ENCODE results near the gene PCDH18.
"Not testable (repeated sequence)": the region's sequence is repeated elsewhere in the genome, so short reads cannot be mapped to it uniquely, and the experiment has no call there.

Gene PCDH18, protein sequence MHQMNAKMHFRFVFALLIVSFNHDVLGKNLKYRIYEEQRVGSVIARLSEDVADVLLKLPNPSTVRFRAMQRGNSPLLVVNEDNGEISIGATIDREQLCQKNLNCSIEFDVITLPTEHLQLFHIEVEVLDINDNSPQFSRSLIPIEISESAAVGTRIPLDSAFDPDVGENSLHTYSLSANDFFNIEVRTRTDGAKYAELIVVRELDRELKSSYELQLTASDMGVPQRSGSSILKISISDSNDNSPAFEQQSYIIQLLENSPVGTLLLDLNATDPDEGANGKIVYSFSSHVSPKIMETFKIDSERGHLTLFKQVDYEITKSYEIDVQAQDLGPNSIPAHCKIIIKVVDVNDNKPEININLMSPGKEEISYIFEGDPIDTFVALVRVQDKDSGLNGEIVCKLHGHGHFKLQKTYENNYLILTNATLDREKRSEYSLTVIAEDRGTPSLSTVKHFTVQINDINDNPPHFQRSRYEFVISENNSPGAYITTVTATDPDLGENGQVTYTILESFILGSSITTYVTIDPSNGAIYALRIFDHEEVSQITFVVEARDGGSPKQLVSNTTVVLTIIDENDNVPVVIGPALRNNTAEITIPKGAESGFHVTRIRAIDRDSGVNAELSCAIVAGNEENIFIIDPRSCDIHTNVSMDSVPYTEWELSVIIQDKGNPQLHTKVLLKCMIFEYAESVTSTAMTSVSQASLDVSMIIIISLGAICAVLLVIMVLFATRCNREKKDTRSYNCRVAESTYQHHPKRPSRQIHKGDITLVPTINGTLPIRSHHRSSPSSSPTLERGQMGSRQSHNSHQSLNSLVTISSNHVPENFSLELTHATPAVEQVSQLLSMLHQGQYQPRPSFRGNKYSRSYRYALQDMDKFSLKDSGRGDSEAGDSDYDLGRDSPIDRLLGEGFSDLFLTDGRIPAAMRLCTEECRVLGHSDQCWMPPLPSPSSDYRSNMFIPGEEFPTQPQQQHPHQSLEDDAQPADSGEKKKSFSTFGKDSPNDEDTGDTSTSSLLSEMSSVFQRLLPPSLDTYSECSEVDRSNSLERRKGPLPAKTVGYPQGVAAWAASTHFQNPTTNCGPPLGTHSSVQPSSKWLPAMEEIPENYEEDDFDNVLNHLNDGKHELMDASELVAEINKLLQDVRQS

DNA sequence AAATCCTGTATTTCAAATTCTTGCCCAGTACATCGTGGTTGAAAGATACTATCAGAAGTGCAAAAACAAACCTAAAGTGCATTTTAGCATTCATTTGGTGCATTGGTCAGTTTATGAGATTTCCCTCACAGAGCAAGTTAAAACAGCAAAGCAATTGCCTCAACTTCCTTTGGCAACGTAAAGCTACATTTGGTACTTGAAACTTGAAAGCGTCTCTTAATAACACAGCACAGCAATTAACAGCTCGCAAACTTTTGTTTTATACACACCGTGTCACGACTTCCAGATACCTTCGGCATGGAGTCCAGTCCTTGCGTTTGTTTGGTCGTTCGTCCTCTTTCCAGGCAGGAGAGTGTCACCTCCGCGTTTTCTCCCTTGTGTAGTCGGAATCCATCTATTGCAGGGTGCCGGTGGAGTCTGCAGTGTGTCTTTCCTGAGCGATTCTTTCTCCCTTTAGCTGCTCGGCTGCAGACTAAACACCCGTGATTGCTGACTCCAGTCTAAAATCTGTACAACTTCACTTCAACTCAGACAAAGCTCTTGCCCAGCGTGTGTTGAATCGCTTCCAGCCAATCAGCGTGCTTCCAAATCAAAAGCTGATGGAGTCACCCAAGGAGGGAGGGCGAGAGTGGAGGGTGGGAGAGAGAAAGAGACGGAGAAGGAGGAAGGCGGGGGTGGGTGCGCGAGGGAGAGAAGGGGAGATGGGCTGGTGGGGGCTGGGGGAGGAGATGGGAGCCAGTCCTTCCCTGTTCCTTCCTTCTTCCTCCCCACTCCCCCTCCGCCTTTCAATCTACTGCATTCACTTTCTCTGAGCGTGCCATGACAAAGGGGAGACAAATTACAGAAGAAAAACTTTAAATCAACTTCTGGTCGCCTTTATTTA lies at the start of gene PCDH18:
Gene PCDH18, minus strand, starts transcription at position 509 of the 883 bp plus-strand sequence. Its CDS starts 406 bp downstream, at position 103.
- DNase-seq (ENCODE audit: low read depth) = no peak

DNA sequence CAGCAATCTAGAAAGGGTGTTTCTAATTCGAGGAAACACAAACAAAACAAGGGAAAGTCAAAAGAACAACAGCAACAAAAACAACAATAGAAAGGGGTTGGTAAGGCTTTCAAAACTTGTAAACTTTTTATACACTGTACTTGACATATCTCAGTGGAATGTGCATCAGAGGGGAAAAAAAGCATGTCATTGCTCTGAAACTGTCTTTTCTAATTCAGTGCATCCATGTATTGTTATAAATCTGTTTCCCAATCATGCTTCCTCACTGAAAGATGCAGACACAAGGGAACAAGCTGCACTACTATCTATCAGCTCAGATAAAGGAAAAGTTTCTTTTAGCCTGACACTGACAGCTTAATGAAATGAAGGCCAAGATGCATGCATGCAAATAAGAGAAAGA lies 44.2 kb upstream of the PCDH18 start:
- no peak for DNase-seq (ENCODE audit: low read depth)

DNA sequence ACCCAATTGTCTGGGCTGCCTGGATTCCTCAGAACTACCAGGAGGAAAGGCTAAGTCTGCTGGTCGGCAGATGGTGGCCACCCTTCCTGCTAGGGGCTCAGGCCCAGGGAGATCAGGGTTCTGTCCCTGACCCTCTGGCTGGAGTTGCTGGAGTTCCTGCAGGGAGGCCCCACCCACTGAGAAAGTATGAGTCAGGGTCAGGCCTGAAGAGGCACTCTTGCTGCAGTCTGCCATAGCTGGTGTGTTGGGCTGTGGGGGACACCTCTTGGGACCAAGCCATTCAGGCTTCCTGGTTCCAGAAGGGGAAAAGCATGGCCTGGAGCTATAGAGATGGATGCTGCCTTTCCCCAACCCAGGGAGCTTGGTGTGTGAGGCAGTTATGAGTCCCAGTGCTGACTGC lies 40.4 kb upstream of the PCDH18 start:
- no peak for DNase-seq (ENCODE audit: low read depth)

DNA sequence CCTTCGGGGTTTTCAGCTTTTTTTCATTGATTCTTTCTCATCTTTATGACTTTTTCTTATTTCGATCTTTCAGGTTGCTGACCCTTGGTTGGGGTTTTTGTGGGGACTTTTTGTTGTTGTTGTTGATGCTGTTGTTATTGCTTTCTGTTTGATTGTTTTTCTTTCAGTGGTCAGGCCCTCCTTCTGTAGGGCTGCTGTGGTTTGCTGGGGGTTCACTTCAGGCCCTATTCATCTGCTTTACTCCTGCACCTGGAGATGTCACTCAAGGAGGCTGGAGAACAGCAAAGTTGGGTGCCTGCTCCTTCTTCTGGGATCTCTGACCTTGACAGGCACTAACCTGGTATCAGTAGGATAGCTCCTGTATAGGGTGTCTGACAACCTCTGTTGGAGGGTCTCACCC lies 39.9 kb upstream of the PCDH18 start:
- no peak for DNase-seq (ENCODE audit: low read depth)

DNA sequence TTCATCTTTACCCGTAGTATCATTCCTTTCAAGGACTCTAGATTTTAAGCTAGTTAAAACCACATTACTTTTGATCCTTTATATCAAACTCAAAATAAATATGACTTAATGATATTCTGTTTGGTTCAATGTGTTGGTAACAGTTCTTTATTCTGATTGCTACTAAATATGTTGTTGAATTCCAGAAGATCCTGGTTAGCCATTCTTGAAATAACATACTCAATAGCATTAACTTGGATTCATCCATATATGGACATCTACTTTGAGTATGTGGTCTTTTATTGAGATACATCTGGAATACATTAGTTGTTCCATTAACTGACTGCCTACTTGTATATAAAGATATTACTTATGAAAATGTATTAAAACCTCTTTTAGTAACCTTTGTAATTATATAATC lies 27.5 kb upstream of the PCDH18 start:
- DNase-seq (ENCODE audit: low read depth) = no peak

DNA sequence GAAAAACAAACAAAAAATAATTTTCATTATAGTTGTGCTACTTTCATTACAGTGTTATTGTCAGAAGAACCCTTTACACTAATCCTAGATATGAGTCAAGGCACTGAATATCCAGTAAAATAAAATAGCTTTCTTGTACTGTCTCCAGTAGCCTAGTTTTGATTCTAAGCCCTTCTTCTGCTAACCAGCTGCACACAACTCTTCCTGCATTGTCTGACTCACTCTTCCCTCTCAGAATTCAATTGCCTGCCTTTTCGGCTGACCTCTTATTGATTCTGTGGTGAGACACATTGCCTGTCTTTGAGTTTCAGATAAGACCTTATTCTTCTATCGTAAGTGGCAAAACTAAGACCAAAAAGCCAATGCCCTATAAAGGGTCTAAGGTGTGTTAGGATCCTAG lies 26.7 kb upstream of the PCDH18 start:
- no peak for DNase-seq (ENCODE audit: low read depth)

DNA sequence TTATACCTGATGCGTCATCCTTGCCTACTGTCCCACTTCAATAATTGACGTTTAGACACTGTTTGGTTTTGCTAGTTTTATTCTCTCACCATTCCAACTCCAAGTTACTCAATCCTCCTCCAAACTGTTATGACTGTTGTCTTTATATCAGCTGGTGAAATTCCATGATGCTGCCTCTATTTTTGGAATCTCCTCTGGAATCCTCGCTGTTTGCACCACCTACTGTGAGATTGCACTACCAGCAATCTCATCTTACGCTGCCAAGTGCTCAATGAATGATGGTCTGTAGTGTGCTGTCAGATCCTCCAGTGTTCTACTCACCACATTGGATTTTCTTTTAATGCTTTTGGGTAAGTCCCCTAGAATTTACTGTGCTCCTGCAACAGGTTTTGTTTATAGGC lies 13.2 kb upstream of the PCDH18 start:
- no peak for DNase-seq (ENCODE audit: low read depth)

DNA sequence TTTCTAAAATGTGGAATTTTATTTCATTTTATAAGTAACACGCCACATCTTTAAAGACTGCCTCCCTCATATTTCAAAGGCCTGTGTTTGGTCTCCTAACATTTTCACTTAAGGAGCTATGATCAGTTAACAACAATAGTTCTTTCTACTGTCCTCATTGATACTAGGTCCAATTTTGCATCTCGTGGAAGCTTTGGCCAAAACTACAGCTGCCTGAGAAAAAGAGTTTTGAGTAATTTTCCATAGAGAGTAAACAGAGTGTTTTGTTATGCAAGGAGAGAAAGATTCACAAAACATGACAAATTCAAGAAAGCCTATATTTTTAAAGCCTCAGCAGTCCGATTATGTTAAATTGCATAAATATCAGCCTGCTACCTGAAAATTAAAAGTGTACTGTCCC lies 11.4 kb upstream of the PCDH18 start:
- DNase-seq (ENCODE audit: low read depth) = no peak

DNA sequence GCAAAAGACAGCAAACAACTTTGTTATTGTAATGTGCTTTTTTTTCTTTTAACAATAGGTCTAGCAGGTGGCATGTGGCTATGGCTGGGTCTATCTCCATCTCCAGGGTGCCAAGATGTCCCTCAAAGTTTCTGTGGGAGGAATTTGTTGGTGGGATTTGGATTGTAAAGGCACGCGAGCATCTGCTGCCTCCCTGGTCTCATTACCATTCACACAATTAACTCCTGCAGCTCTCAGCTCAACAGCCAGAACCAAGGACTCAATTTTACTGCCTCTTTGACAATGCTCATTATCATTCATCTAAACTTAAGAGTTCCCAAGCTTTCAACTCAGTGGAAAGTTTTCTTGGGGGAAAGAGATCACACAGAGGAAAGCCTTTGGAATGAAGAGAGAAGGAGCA lies 10.9 kb upstream of the PCDH18 start:
- no peak for DNase-seq (ENCODE audit: low read depth)

DNA sequence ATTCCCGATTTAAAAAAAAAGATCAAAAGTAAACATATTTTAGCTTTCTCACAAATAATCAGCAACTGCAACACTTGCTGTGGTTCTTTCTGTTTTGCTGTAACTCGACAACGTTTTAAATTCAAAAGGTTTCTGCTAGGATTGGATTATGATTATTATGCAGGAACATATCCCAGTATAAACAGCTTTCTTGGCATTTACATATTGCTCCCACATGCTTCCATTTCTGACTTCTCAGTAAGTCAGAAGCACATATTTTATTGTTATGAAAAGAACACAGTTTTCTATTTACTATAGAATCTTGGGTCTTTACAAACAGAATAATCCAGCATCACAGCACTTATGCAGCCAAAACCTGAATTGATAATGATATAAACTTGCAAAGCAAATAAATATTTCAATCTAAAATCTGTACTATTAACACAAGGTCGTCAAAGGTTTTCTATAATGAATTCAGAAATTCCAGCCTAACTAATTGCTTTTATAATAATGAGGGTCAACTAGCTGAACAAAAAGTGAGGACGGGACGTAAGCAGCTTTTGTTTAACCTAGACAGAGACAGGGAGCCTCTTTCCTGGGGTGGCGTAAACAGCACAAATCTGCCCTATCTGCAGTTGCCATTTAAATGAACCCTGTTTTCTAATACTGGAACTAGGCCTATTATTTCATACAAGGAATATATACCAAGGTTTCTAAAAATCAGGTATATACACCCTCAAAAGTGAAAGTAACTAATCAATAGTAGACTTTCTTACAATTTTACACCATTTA lies 9.8 kb upstream of the PCDH18 start:
- no peak for DNase-seq (ENCODE audit: low read depth)

DNA sequence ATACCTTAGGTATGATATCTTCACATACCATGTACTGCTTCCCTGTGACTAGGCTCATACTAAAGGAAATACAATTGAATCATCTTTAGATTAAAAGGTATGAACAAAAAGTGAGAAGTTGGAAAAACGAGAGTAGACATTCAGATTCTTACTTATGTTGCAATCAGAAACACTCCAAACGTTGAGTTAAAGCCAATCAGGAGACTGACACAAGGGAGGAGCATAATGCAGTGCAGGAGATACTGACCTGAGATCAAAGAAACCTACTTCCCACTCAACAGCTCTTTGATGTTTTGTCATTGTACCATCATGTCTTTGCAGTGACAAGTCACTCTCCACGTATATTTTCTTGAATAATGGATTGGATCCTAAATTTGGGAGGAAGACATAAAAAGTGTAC lies 8.9 kb upstream of the PCDH18 start:
- DNase-seq (ENCODE audit: low read depth) = no peak

DNA sequence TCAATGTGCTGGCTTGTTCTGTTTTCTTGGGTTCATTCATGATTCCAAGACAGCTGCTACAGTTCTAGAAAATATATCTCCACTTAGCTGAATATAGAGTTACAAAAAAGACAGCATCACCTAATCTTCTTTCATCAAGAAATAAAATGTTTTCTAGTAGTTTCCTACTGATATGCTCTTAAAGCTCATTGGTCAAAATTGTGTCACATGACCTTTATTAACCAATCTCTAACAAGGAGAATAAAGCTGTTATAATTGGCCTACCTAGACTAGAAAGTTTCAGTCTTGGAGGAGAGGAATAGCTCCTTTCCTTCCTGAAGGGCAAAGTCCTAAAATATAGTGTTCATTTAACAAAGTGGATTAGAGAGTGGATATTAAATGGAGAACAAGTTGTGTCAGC lies 8.1 kb upstream of the PCDH18 start:
- no peak for DNase-seq (ENCODE audit: low read depth)

DNA sequence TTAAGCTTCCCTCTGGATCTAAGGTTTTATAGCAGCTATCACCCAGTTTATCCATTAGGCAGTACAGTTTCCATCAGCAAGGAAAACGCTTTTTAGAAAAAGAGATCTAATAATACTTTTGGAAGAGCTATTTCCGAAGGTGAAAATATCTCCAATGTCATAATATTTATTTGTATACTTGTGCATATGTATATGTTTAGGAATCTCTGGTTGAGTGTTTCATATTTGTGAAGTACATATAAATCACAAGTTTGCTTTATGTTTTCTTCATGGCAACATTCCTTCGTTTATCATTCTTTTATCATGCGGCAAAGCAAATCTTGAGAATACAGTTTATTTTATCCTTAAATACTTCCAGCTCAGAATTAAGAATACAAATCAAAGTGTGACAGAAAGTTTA lies 6.2 kb upstream of the PCDH18 start:
- DNase-seq (ENCODE audit: low read depth) = no peak

DNA sequence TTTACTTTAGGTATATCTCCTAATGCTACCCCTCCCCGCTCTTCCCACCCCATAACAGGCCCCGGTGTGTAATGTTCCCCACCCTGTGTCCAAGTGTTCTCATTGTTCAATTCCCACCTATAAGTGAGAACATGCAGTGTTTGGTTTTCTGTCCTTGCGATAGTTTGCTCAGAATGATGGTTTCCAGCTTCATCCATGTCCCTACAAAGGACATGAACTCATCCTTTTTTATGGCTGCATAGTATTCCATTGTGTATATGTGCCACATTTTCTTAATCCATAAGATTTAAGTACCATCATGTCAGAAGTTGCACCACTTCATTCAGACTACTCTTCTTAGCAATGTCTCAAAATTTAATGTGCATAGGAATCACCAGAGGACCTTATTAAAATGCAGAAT lies 5.5 kb upstream of the PCDH18 start:
- DNase-seq (ENCODE audit: low read depth) = not testable (repeated sequence)

DNA sequence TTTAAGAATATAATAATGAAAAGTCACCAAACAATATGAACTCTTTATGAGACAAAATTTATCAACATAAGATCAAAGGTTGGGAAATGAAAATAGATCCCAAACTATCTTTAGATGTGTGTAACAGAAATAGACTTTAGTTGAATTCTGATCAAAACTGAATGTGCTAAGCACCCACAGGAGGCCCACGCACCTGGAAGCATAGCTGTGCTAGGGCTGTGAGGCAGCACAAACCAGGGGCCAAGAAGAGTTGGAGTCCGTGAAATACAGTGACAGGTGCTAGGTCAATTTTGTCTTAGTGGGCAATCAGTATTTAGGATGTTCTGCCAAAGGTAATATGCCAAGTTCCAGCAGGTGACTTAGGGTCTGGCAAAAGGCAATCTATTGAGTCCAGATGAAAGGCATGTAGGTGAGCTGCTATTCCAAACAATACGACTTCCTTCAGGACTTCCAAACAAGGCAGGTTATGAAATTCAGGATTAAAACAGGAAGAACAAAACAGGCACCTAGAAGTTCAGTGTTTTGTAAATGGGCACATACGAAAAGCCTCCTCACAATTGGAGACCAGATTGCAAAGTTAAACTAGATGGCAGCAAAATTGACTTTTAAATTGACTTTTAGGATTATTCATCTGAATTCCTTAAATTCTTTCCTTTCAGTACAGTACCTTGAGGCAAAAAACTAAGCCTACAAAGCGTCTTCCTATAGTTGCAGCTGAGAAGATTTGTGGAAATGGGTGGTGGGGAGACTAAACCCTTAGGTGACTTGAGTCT lies 4.7 kb upstream of the PCDH18 start:
- no peak for DNase-seq (ENCODE audit: low read depth)

DNA sequence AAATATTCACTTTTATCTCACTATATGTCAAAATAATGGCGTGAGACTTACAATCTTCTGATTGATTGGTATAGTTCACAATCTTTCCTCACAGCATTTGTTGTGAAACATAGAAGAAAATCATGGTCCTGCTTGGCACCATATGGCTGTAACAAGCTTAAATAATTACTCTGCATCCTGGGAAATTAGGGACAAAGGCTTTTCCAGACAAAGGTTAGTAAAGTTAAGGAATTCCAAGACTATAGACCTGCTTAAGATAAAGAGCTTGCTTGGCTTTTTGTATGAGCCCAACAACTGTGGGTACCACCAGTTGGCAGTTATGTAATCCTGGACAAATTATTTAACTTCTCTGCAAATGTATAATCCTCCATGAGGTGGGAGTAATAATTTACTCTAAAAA lies 3.4 kb upstream of the PCDH18 start:
- no peak for DNase-seq (ENCODE audit: low read depth)

DNA sequence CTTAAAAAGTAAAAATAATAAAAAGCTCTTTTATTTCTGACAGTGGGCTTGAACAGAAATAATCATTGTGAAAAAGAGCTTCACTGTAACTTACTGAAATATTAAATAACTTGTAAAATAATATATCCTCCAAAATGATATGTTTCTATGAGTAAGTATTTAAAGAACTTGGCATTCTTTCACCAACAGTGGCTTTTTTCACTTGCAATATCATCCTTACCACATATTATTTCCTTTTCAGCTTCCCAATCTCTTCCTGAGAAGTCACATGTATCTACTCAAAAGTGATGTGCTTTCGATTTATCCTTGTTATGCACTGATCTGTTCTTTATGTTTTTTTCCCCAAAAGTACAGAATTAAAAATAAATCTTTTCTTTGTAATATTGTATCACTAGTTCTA lies 2.2 kb upstream of the PCDH18 start:
- DNase-seq (ENCODE audit: low read depth) = no peak

DNA sequence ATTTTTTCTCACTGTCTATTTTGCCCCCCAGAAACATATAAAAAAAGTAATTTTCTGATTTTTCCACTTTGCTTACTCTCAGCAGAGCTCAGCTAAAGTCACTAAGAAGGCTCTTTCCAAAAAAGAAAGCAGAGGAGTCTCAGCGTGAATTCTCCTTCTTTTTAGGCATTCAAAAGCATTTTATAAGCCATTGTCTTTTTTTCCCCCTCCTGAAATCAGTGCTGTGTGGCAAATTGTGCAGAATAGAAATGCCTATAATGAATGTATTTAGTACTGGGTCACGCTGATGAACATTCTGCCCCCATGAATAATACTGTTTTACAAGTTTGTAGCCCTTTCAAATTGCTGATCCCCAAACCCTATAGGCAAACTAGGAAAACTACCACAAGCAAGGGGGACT lies 1.6 kb upstream of the PCDH18 start:
- no peak for DNase-seq (ENCODE audit: low read depth)

DNA sequence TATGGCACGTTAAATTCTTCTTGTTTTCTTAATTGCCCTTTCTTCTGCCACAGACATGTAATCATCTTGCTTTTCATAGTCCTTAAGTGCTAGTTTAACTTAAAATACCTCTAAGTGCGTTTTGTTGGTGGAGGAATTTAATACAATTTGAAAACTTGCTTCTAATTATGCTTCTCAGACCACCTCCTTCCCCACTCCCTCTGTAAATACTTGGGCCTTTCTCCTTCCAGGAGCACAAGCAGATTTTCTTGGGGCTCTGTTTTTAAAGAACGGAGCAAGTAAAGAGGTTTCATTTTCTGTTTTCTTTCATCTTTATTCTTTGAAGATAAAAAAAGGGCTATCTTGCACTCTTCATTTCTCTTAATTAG lies 559 bp upstream of the PCDH18 start:
- no peak for DNase-seq (ENCODE audit: low read depth)
